ENCODE data around the gene DYNLL1.

- TF ChIP-seq EZH2 (IDR thresholded peaks at IDR 0.05) (no peak), POLR2AphosphoS5 (IDR thresholded peaks at IDR 0.05; ENCODE audit: low read depth, low read length) (no peak), RAD21 (IDR thresholded peaks at IDR 0.05; ENCODE audit: low read depth) (no peak), CTCF (IDR thresholded peaks at IDR 0.05 in 2 of 3, conservative IDR thresholded peaks at IDR 0.05 in 1 of 3; ENCODE audit: borderline replicate concordance in 1 of 3, insufficient read depth in 1 of 3, low read depth in 2 of 3, low read length in 2 of 3) (no peak), ZFX (IDR thresholded peaks at IDR 0.05) (no peak), EZH2phosphoT487 (IDR thresholded peaks at IDR 0.05; ENCODE audit: borderline replicate concordance) (no peak), POLR2A (IDR thresholded peaks at IDR 0.05; ENCODE audit: borderline replicate concordance, extremely low read depth, insufficient read depth, insufficient read length) (no peak), CBX3 (IDR thresholded peaks at IDR 0.05; ENCODE audit: low read depth) (no peak), ZBTB33 (IDR thresholded peaks at IDR 0.05; ENCODE audit: extremely low read depth, insufficient replicate concordance, low read length) (no peak), TCF7L2 (IDR thresholded peaks at IDR 0.05; ENCODE audit: borderline replicate concordance, extremely low read depth, insufficient read depth, insufficient read length) (no peak), YY1 (IDR thresholded peaks at IDR 0.05; ENCODE audit: extremely low read depth, insufficient replicate concordance, low read depth, low read length) (no peak), SIN3A (IDR thresholded peaks at IDR 0.05; ENCODE audit: low read depth) (no peak), EGR1 (IDR thresholded peaks at IDR 0.05; ENCODE audit: low read depth) (no peak), ELF1 (IDR thresholded peaks at IDR 0.05; ENCODE audit: borderline replicate concordance, low read depth) (no peak)
Measured at GRCh38 chr12:120483621-120484020, 12.3 kb upstream of the DYNLL1 start.
